ENCODE results near the gene MCF2L. TPM values are rescaled to one million over a fixed set of nuclear protein-coding genes. Genes with fewer than 3 reads are reported as not detected.

The MCF2L gene
- total RNA-seq, 2 donors from 2014 or later = 48.0 to 49.9 TPM

GRCh38 chr13:113048766-113049165 is 79.8 kb downstream of the MCF2L start:
- Mint-ChIP-seq H3K4me1 (no peaks in the 10 kb centered on the region), H3K36me3 (ENCODE audit: low read depth) (peaks cover 17% of the 10 kb centered on the region), H3K27ac (no peak overlapping the region), H3K27me3 (ENCODE audit: insufficient read depth) (no peaks in the 10 kb centered on the region), H3K4me3 (no peak overlapping the region), H3K9me3 (no peaks in the 10 kb centered on the region)
- H3K9me3 ChIP-seq (ENCODE audit: control insufficient read depth, low read length) = no peaks in the 10 kb centered on the region
- no peak for TF ChIP-seq CTCF (conservative IDR thresholded peaks at IDR 0.05)
- peaks cover 7% of the 10 kb centered on the region for H3K27me3 ChIP-seq (ENCODE audit: control insufficient read depth, insufficient read depth, low read length, poor library complexity, severe bottlenecking)
- WGBS, 2 experiments (ENCODE audit: insufficient coverage in 1 of 2, insufficient read length in 1 of 2) = 66 to 100% methylated on average over 3 to 7 of the region's 7 CpGs
- H3K27ac ChIP-seq (ENCODE audit: low read depth, low read length) = no peak overlapping the region
- no peaks in the 10 kb centered on the region for H3K36me3 ChIP-seq (ENCODE audit: control insufficient read depth, insufficient read depth, low read length)
- no peaks in the 10 kb centered on the region for H3K4me1 ChIP-seq (ENCODE audit: control insufficient read depth, insufficient read depth, low read length)
- no peak for DNase-seq
- H3K4me3 ChIP-seq (ENCODE audit: low read length) = no peak overlapping the region
- H3K9ac ChIP-seq (ENCODE audit: extremely low read depth, low read length, poor library complexity, severe bottlenecking) = no peak overlapping the region

- Mint-ChIP-seq H3K4me3 (no peak overlapping the region), H3K27ac (no peak overlapping the region)
- 93 to 98% methylated on average over 13 of the region's 13 CpGs for WGBS, 2 experiments (ENCODE audit: insufficient coverage in 1 of 2, insufficient read length in 1 of 2)
These were observed 80.5 kb downstream of the MCF2L start for GRCh38 chr13:113049521-113049941.

GRCh38 chr13:113049981-113050380 is 81.0 kb downstream of the MCF2L start:
- no peaks in the 10 kb centered on the region for H3K4me1 Mint-ChIP-seq
- Histone ChIP-seq H3K27me3 (ENCODE audit: control insufficient read depth, insufficient read depth, low read length, poor library complexity, severe bottlenecking) (peaks cover 7% of the 10 kb centered on the region), H3K9ac (ENCODE audit: extremely low read depth, low read length, poor library complexity, severe bottlenecking) (no peak overlapping the region), H3K9me3 (ENCODE audit: control insufficient read depth, low read length) (no peaks in the 10 kb centered on the region), H3K27ac (ENCODE audit: low read depth, low read length) (no peak overlapping the region), H3K4me1 (ENCODE audit: control insufficient read depth, insufficient read depth, low read length) (no peaks in the 10 kb centered on the region), H3K36me3 (ENCODE audit: control insufficient read depth, insufficient read depth, low read length) (no peaks in the 10 kb centered on the region), H3K4me3 (ENCODE audit: low read length) (no peak overlapping the region)
- TF ChIP-seq CTCF (conservative IDR thresholded peaks at IDR 0.05) = no peak
- H3K36me3 Mint-ChIP-seq (ENCODE audit: low read depth) = peaks cover 15% of the 10 kb centered on the region
- WGBS, 2 experiments (ENCODE audit: insufficient coverage in 1 of 2, insufficient read length in 1 of 2) = 73 to 80% methylated on average over 7 of the region's 8 CpGs
- no peaks in the 10 kb centered on the region for H3K9me3 Mint-ChIP-seq
- H3K27me3 Mint-ChIP-seq (ENCODE audit: insufficient read depth) = no peaks in the 10 kb centered on the region
- DNase-seq = no peak
- H3K4me3 Mint-ChIP-seq = no peak overlapping the region
- H3K27ac Mint-ChIP-seq = no peak overlapping the region

More at GRCh38 chr13:113049521-113049941, 80.5 kb downstream of the MCF2L start:
- no peaks in the 10 kb centered on the region for H3K9me3 ChIP-seq (ENCODE audit: control insufficient read depth, low read length)
- no peak overlapping the region for H3K9ac ChIP-seq (ENCODE audit: extremely low read depth, low read length, poor library complexity, severe bottlenecking)
- H3K27me3 ChIP-seq (ENCODE audit: control insufficient read depth, insufficient read depth, low read length, poor library complexity, severe bottlenecking) = peaks cover 7% of the 10 kb centered on the region
- Mint-ChIP-seq H3K9me3 (no peaks in the 10 kb centered on the region), H3K27me3 (ENCODE audit: insufficient read depth) (no peaks in the 10 kb centered on the region), H3K4me1 (no peaks in the 10 kb centered on the region), H3K36me3 (ENCODE audit: low read depth) (peaks cover 17% of the 10 kb centered on the region)
- H3K27ac ChIP-seq (ENCODE audit: low read depth, low read length) = no peak overlapping the region
- H3K36me3 ChIP-seq (ENCODE audit: control insufficient read depth, insufficient read depth, low read length) = no peaks in the 10 kb centered on the region
- no peak for DNase-seq
- H3K4me1 ChIP-seq (ENCODE audit: control insufficient read depth, insufficient read depth, low read length) = no peaks in the 10 kb centered on the region
- H3K4me3 ChIP-seq (ENCODE audit: low read length) = no peak overlapping the region
- no peak for TF ChIP-seq CTCF (conservative IDR thresholded peaks at IDR 0.05)
